NT2/D1 (cell line): ENCODE data around the gene AGR3.

Experiments used
- YY1 ChIP-seq: IDR thresholded peaks from 2 replicates; pipeline ENCODE4 v1.6.1; 2011; ENCODE audit not compliant: insufficient read length, insufficient read depth
- ZNF274 ChIP-seq: IDR thresholded peaks from 2 replicates; pipeline ENCODE4 v1.6.1; 2011; ENCODE audit warnings: mild to moderate bottlenecking, low read depth, low read length

DNA sequence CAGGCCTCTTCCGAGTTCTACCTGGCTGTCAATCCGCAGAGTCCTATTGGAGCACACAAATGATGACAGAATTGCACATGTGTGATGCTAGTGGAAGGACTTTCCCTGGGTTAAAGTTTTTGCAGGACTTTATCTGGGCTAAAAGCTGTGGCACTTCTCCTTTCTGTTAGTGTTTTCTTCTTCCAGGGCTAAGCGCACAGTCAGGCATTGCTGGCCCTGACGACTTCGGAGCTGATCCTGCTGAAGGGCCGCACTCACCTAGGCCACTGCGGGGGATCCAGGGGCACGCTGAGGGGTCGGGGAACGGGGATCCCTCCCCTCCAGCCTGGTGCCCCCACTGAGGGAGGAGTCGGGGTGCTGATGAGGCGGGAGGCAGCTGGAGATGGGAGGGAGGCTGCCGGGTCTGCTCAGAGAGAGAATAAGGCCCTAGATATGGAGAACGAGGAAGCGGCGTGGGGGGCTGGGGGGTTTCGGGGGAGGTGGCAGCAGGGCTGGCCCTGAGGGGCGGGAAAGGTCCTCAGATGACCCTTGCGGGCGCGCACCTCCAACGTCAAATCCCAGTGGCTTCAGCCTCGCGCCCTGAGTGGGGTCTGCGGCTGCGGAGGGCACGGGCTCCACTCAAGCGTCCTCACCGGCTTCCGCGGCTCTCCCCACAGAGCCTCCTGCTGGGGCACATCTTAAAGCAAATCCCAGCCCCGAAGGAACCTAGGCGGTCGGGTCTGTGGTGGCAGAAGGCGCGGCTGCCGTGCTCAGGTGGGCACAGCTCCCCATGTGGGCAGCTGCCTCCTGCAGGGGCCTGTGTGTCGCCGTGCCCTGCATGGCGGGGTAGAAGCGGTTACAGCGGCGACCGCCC lies 30.9 kb downstream of the AGR3 start:
- no peak for TF ChIP-seq ZNF274
- no peak for TF ChIP-seq YY1
